ENCODE data around the gene TUBA4A. TPM values are rescaled to one million over a fixed set of nuclear protein-coding genes. Genes with fewer than 3 reads are reported as not detected.

Gene TUBA4A
- total RNA-seq = 9.4 and 17.8 TPM in 2 replicates

DNA sequence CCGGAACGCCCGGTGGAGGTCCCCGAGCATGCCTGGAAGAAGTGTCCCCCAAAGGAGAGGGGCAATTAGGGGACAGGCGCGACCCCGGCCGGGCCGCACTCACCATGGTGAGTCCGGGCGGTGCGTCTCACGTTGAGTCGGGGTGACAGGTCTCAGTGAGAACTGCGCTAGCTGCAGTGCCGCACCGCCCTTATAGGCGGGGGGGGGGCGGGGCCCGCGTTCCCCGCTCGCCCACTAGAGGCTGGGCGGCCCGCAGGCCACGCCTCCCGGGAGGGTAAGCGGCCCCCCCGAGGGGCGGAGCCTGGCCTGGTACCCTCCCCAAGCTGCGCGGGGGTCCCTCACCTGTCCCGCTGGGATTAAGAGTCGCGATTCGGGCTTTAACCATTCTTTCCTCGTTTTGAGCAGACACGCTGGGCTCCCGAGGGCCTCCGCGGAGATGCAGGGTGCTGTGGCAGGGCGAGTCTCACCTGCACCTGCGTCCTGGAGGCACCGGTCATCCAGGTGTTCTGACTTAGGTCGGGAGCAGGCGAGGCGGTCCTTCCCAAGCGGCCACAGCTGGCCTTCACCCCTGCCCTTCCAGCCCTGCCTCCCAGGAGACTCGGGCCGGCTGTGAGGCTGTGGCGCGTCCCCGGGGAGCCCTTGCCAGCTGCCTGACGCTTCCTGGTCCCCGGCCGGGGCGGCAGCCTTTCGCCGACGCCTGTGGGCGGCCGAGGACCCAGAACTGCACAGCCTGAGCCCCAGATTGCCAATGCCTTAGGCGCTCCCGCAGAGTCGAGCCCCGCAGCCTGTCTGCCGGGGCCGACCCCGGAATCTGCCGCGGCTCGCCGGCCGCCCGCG is at the start of gene TUBA4A:
TUBA4A (minus strand) TSS at position 166 of the 837 bp plus-strand sequence; CDS start at position 106, 60 bp downstream.

GRCh38 chr2:219279151-219279915 is 25.6 kb upstream of the TUBA4A start, which contains the start of gene DNAJB2:
Gene DNAJB2, plus strand, starts transcription at chr2:219279366. Its CDS starts 468 bp downstream, at chr2:219279834.

GRCh38 chr2:219252900-219253752 is 592 bp downstream of the TUBA4A start, which contains the start of gene TUBA4B:
Gene TUBA4B, plus strand, starts transcription at chr2:219253243. Its CDS starts 165 bp downstream, at chr2:219253408.

GRCh38 chr2:219245148-219245898 is 8.4 kb downstream of the TUBA4A start, which contains the start of the genes GLB1L and STK16:
Gene GLB1L, minus strand, starts transcription at chr2:219245444. Its CDS starts 1,871 bp downstream, at chr2:219243573.
Gene STK16, plus strand, starts transcription at chr2:219245479. Its CDS starts 521 bp downstream, at chr2:219246000.

DNA sequence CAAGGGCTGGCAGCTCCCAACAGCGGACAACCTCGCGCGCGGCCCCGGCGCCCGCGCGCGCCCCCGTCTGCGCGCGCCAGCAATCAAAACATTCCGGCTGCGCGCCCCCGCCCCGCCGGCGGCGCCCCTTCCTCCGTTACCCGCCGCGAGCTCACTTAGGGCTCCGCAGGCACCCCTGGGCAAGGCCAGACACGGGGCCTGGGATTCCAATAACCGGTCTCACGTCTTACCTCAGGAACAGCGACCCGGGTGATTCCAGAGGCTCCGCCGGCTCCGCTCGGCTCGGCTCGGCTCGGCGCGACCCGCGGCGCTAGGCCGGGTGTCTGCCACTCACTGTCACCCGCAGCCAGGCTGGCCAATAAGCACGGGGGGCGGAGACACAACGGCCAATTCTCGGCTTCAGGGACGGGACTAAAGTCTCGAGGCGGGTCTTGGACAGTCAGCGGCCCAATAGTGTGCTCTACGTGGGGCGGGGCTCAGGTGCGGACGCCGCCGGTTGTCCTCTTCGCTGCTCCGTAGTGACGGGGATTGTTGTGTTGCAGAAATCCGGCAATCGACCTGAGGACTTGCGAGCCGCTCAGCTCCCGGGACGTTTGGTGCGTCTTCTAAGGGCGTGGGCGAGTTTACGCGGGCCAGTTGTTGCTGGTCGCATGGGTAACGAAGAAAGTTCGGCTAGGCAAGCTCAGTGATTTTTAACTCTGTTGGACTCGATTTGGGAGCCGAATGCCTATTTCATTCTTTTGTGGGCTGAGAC is 24.2 kb downstream of the TUBA4A start, which contains the start of the genes ANKZF1 and ATG9A:
ANKZF1 (plus strand) TSS at position 502 of the 754 bp plus-strand sequence. CDS start 452 bp downstream, outside the sequence.
ATG9A (minus strand) TSS at position 332 of the 754 bp plus-strand sequence. CDS start 1,612 bp downstream, outside the sequence.

DNA sequence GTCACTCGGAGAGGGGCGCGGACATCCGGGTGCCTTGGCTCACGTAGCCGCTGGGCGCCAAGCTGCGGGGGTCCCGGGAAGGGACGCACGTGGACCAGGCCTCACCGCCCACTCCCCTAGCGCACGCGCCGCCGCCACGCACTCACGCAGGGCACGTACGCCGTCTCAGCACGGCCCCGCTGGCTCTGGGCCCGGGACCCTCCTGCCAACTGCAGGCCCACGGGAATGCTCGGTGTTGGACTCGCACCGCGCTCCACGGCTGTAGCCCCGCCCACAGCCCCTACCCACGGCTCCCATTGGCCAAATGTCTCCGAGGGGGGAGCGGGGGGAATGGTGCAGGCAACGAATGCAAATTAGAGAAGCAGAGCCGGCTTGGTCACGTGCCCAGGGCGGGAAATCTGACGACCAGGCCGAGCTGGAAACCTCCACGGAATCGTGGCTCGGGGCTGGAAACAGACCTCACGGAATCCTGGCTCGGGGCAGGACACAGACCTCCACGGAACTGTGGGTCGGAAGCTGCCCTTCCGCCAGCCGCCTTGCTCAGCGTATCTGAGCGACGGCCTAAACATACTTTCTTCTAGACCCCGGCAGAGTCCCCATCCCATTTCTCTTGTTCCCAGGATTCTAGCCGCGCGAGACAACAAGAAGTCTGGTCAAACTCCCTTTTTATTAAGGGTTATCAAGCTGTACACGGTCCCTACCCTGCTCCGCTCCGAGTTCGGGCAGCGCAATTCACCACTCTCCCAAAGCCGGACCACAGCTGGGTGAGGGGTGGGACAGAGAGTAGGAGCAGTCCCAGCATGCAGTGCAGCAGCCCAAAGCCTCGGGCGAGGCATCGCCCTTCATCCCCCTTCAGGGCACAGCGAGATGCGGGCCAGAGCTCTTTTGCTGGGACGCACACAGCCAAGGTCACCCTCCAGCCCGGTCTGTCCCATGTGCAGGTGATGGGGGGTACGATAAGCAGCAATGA is 34.7 kb downstream of the TUBA4A start, which contains the start of gene ABCB6:
ABCB6 (minus strand) TSS at position 227 of the 970 bp plus-strand sequence. CDS start 285 bp downstream, outside the sequence.

DNA sequence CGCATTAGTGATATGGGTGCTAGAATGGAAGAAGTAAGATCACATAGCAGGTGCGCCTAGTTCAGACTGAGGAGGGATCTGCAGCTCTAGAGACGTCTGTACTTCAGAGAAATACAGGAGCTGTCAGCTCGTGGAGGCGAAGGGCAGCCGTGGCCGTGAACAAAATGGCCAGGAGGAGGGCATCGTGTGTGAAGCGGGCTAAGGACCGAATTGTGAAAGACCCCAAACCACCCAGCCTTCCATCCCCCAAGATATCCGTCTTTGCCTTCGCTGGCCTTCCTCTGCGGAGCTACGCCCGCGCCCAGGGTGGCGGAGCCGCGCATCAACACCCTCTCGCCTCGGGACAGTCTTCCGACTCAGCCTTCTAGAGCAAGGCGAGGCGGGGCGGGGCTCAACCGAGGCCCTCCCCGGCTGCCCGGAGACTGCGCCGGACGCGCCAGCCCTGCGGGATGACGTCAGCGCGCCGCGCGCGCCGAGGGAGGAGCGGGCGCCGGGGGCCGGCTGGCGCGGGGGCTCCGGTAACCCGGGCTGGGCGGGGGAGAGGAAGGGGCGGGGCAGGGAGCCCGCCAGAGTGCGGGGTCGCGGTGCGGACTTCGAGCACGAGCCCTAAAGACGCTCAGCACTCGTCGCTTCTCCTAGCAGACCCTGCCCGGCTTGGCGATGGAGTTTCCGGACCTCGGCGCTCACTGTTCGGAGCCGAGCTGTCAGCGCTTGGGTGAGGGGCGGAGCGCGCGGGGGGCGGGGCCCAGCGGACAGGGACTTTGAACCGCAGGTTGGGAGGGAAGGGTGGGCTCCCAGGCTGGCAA is 47.2 kb downstream of the TUBA4A start, which contains the start of gene ZFAND2B:
ZFAND2B (plus strand) TSS at position 455 of the 806 bp plus-strand sequence; CDS start at position 661, 206 bp downstream.

Other genes starting within 250 kb of the TUBA4A start
- under 0.01 TPM in 1 of 2 replicates, not detected in the other for gene CFAP65, start 212.4 kb downstream of the TUBA4A start, total RNA-seq
- gene IHH, start 193.0 kb downstream of the TUBA4A start, total RNA-seq = under 0.01 TPM in 1 of 2 replicates, not detected in the other
- 14.2 and 17.5 TPM in 2 replicates for gene NHEJ1, start 93.1 kb downstream of the TUBA4A start, total RNA-seq
- 0.63 and 2.5 TPM in 2 replicates for gene SLC23A3, start 83.9 kb downstream of the TUBA4A start, total RNA-seq
- gene CNPPD1, start 77.0 kb downstream of the TUBA4A start, total RNA-seq = 24.7 and 27.0 TPM in 2 replicates
- 69.0 and 78.2 TPM in 2 replicates for gene RETREG2, start 75.6 kb downstream of the TUBA4A start, total RNA-seq
- gene ZFAND2B, start 47.1 kb downstream of the TUBA4A start, total RNA-seq = 22.2 and 26.7 TPM in 2 replicates
- gene ABCB6, start 35.0 kb downstream of the TUBA4A start, total RNA-seq = 26.8 and 61.6 TPM in 2 replicates
- gene ATG9A, start 24.3 kb downstream of the TUBA4A start, total RNA-seq = 24.3 and 26.4 TPM in 2 replicates
- gene ANKZF1, start 24.1 kb downstream of the TUBA4A start, total RNA-seq = 18.0 and 20.5 TPM in 2 replicates
- 11.6 and 18.6 TPM in 2 replicates for gene GLB1L, start 8.5 kb downstream of the TUBA4A start, total RNA-seq
- 27.7 and 47.0 TPM in 2 replicates for gene STK16, start 8.4 kb downstream of the TUBA4A start, total RNA-seq
- under 0.01 TPM in 1 of 2 replicates, not detected in the other for gene TUBA4B, start 675 bp downstream of the TUBA4A start, total RNA-seq
- 53.9 and 109 TPM in 2 replicates for gene DNAJB2, start 25.4 kb upstream of the TUBA4A start, total RNA-seq
- gene PTPRN, start 55.5 kb upstream of the TUBA4A start, total RNA-seq = 7.2 and 12.6 TPM in 2 replicates
- not detected in 2 replicates for gene RESP18, start 78.8 kb upstream of the TUBA4A start, total RNA-seq
- gene DNPEP, start 134.0 kb upstream of the TUBA4A start, total RNA-seq = 78.2 and 137 TPM in 2 replicates
- gene DES, start 164.5 kb upstream of the TUBA4A start, total RNA-seq = 2.4 and 2.7 TPM in 2 replicates
- 7.8 and 9.1 TPM in 2 replicates for gene SPEG, start 180.9 kb upstream of the TUBA4A start, total RNA-seq
- 57.7 and 58.9 TPM in 2 replicates for gene GMPPA, start 245.0 kb upstream of the TUBA4A start, total RNA-seq

Data from bronchial smooth muscle cell (primary cell).